ENCODE results near the gene C20orf144. TPM values are rescaled to one million over a fixed set of nuclear protein-coding genes. Genes with fewer than 3 reads are reported as not detected.
"Not testable (repeated sequence)": the region's sequence is repeated elsewhere in the genome, so short reads cannot be mapped to it uniquely, and the experiment has no call there.

The C20orf144 gene
- total RNA-seq, 4 donors from 2014 or later, result not detected

DNA sequence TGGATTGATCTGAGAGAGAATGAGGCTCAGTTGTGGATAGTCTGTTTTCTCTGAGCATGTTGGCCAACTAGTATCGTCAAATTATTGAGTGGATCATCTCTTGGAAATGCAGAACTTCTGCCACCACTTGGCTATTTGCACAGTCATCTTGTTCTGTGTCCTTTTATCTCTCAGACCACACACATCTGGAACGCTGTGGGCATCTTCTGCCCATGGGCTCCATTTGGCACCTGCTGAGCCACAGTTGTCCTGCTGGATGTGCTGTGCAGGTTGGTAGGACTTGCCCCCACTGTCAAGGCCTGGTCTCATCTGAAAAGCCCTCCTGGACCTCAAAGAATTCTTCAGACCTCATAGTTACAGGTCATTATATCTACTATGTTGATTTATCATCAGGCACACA lies 16.7 kb upstream of the C20orf144 start:
- Histone ChIP-seq H3K9me3 (no peaks in the 10 kb centered on the region), H3K4me3 (no peak overlapping the region), H3K4me1 (peaks cover 0 to 27% (median 0%) of the 10 kb centered on the region in 4 donors), H3K36me3 (peaks cover 0 to 66% (median 5%) of the 10 kb centered on the region in 3 donors), H3K27me3 (no peaks in the 10 kb centered on the region), H3K27ac (no peak overlapping the region)
- DNase-seq (ENCODE audit: low spot score in 2 of 2), result no peak
- TF ChIP-seq, protein P1, sequence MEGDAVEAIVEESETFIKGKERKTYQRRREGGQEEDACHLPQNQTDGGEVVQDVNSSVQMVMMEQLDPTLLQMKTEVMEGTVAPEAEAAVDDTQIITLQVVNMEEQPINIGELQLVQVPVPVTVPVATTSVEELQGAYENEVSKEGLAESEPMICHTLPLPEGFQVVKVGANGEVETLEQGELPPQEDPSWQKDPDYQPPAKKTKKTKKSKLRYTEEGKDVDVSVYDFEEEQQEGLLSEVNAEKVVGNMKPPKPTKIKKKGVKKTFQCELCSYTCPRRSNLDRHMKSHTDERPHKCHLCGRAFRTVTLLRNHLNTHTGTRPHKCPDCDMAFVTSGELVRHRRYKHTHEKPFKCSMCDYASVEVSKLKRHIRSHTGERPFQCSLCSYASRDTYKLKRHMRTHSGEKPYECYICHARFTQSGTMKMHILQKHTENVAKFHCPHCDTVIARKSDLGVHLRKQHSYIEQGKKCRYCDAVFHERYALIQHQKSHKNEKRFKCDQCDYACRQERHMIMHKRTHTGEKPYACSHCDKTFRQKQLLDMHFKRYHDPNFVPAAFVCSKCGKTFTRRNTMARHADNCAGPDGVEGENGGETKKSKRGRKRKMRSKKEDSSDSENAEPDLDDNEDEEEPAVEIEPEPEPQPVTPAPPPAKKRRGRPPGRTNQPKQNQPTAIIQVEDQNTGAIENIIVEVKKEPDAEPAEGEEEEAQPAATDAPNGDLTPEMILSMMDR (IDR thresholded peaks at IDR 0.05), result no peak
- TF ChIP-seq POLR2A (IDR thresholded peaks at IDR 0.05) (no peak), EP300 (IDR thresholded peaks at IDR 0.05) (no peak)
- WGBS, 2 donors, result 92 to 93% methylated on average over 2 of the region's 2 CpGs

DNA sequence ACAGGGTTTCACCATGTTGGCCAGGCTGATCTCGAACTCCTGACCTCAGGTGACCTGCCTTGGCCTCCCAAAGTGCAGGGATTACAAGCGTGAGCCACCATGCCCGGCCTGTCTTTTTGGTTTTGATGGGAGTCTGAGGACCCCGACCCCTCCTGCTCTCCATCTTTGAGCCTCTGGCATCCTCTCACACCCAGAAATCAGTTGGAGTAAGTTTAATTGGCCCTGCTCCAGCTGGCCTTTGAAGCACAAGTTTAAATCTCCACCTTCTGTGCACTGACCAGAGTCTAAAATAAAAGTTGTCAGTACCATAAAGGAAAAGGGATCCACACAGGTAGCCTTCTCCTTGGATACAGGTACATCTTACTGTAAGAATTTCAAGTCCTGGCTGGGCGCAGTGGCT lies 15.9 kb upstream of the C20orf144 start:
- no peak for DNase-seq (ENCODE audit: low spot score in 2 of 2)
- no peak for TF ChIP-seq POLR2A (IDR thresholded peaks at IDR 0.05)
- TF ChIP-seq, protein P1 (IDR thresholded peaks at IDR 0.05), result no peak
- no peak for TF ChIP-seq EP300 (IDR thresholded peaks at IDR 0.05)
- peaks cover 0 to 58% (median 5%) of the 10 kb centered on the region in 3 donors for H3K36me3 ChIP-seq
- no peaks in the 10 kb centered on the region for H3K27me3 ChIP-seq
- WGBS, 2 donors, result 97 to 99% methylated on average over 5 of the region's 5 CpGs
- H3K4me1 ChIP-seq, result peaks cover 0 to 27% (median 0%) of the 10 kb centered on the region in 4 donors
- no peak overlapping the region for H3K27ac ChIP-seq
- H3K9me3 ChIP-seq, result no peaks in the 10 kb centered on the region
- no peak overlapping the region for H3K4me3 ChIP-seq

DNA sequence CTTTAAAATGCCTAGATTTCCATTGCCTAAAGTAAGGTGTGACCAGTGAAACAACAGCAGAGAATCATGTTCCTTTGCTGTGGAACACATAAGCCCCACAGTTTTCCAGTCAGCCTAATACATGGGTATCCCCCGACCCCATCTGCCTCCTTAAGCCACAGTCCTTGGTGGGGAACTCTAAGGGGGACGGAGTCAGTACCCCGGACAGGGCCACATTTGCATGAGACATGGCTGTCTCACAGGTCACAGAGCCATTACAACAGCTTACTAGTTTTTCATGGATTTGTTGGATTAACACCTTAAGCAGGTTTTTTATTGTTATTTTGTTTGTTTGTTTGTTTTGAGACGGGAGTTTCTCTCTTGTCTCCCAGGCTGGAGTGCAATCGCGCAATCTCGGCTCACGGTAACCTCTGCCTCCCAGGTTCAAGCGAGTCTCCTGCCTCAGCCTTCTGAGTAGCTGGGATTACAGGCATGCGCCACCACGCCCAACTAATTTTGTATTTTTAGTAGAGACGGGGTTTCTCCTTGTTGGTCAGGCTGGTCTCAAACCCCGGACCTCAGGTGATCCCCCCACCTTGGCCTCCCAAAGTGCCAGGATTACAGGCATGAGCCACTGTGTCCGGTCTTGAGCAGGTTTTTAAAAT lies 15.0 kb upstream of the C20orf144 start:
- H3K27ac ChIP-seq, result peak overlapping the region in 2 of 4 donors; percentile 40 to 59
- WGBS, 2 donors, result 56 to 66% methylated on average over 14 of the region's 14 CpGs
- not testable (repeated sequence) for H3K9me3 ChIP-seq; DNase-seq (ENCODE audit: low spot score in 2 of 2); H3K27me3 ChIP-seq
- peaks cover 0 to 27% (median 0%) of the 10 kb centered on the region in 4 donors for H3K4me1 ChIP-seq
- peak overlapping the region in 1 of 4 donors; percentile 18 for H3K4me3 ChIP-seq
- peaks cover 0 to 49% (median 5%) of the 10 kb centered on the region in 3 donors for H3K36me3 ChIP-seq

DNA sequence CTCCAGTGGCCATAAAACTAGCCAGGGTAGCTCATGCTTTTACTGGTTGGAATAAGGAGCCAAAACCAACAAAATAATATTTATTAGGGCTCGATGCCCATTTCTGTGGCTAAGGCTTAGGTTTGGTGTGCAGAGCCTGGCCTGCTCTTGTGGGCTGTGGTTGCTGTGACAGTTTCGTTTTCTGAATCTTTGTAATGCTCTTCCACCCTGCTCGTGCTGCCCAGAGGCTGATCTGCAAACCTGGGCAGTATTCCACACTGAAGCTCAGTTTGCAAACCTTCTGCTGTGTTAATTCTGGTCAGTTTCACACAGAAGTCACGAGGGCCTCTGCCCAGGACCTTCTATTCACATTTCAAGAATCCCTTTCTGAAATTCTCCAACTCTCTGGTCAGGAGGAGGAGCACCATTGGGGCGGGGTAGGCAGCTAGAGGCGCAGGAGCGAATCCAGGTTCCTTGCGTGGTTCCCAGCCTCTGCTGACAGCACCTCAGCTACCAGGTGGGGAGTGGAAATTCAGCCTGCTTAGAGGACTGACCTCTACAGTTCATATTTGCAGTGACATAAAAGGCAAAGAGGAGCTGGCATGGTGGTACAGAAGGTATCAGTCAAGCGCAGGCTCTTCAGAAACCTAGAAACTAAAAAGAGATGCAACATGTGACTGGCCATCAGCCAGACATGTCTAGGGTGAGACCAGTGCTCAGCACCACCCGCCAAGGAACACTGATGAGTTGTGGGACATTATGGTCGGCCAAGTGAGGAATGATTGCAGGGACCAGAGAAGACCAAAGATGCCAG lies 14.3 kb upstream of the C20orf144 start:
- H3K27me3 ChIP-seq, result no peaks in the 10 kb centered on the region
- TF ChIP-seq, protein P1 (IDR thresholded peaks at IDR 0.05), result no peak
- TF ChIP-seq EP300 (IDR thresholded peaks at IDR 0.05) (no peak), POLR2A (IDR thresholded peaks at IDR 0.05) (no peak)
- 72 to 74% methylated on average over 11 of the region's 11 CpGs for WGBS, 2 donors
- peaks cover 0 to 42% (median 5%) of the 10 kb centered on the region in 3 donors for H3K36me3 ChIP-seq
- H3K4me3 ChIP-seq, result peak overlapping the region in 1 of 4 donors; percentile 18
- H3K4me1 ChIP-seq, result peaks cover 0 to 27% (median 0%) of the 10 kb centered on the region in 4 donors
- H3K9me3 ChIP-seq, result no peaks in the 10 kb centered on the region
- H3K27ac ChIP-seq, result peak overlapping the region in 2 of 4 donors; percentile 40 to 59
- DNase-seq (ENCODE audit: low spot score in 2 of 2), result no peak

DNA sequence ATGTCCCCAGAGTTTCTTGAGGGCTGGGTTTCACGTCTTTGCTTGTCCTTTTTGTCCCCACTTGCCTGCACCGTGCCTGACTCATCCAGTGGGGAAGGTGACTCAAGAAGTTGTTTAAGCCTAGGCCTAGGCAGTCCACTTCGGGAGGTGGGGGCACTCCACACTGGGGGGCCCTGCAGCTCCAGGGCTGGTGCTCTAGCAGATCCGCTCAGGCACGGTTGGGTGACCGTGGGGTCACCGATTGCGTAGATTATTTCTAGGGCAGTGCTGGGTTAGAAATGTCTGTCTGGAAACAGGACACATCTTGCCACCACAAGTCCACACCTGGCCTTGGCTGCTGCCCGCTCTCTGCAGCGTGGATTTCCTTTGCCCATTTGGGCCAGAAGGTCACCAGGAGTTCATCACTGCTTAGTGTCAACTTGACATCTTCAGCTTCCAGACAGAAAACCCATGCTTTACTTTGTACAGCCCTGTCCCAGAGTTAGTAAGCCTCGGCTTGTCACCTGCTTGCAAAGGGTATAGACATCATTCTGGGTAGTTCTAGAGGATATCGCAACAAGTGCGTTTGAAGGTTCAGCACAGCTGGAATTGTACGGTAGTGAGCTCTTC lies 13.6 kb upstream of the C20orf144 start:
- WGBS, 2 donors, result 84 to 89% methylated on average over 14 of the region's 14 CpGs
- TF ChIP-seq EP300 (IDR thresholded peaks at IDR 0.05) (no peak), POLR2A (IDR thresholded peaks at IDR 0.05) (no peak)
- TF ChIP-seq, protein P1 (IDR thresholded peaks at IDR 0.05), result no peak
- Histone ChIP-seq H3K27ac (no peak overlapping the region), H3K9me3 (no peaks in the 10 kb centered on the region), H3K4me3 (no peak overlapping the region), H3K27me3 (no peaks in the 10 kb centered on the region), H3K4me1 (peaks cover 0 to 34% (median 3%) of the 10 kb centered on the region in 4 donors), H3K36me3 (peaks cover 0 to 35% (median 5%) of the 10 kb centered on the region in 3 donors)
- no peak for DNase-seq (ENCODE audit: low spot score in 2 of 2)
